HG02759 (cell line): ENCODE data around the gene BGN.

Source experiments
- ATAC-seq: cut with Tn5 transposase; IDR thresholded peaks from one replicate; pipeline ENCODE4 v1.9.1; 2021; ENCODE audit warnings: mild to moderate bottlenecking, moderate library complexity; ENCODE audit not compliant: unreplicated experiment

The BGN gene

DNA sequence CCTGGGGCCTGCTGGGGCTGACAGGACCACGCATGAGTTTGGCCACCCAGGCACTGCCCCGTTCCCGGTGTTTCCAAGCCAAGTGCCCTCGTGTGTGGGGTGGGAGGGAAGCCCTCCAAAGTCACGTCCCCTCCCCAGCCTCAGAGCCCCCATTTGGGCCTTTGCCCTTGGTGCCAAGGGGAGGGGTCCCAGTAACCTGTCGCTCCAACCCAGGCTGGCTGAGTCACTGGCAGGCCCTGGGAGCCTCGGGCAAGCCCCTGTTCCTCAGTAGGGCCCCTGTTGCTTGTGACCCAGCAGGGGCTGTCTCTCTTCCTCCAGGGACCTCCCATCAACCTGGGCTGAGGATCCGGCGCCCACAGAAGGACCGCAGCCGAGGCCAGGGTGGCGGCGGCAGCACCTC, 13.7 kb upstream of the BGN start:
- no peak for ATAC-seq

DNA sequence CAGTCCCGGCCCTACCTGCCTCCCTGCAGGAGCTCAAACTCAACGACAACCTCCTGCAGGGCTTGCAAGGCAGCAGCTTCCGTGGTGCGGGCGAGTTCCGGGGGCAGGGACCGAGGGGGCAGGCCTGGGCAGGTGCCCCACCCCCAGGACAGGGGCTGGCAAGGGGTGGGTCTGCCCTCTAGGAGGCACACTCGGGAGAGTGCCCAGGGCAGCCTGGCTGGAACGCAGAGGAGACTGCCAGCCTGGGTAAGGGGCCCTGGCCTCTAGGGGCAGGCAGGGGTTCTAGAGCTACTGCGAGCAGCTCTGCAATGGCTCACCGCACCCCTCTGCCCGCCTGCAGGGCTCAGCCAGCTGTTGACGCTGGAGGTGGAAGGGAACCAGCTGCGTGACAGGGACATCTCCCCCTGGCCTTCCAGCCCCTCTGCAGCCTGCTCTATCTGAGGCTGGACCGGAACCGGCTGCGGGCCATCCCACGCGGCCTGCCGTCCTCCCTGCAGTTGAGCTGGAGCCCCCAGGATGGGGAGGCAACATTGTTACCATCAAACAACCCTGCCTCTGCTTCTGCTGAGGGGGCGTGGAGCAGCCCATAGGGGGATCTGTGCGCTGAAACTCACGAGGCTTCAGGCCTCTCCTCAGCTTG, 12.3 kb upstream of the BGN start:
- no peak for ATAC-seq

DNA sequence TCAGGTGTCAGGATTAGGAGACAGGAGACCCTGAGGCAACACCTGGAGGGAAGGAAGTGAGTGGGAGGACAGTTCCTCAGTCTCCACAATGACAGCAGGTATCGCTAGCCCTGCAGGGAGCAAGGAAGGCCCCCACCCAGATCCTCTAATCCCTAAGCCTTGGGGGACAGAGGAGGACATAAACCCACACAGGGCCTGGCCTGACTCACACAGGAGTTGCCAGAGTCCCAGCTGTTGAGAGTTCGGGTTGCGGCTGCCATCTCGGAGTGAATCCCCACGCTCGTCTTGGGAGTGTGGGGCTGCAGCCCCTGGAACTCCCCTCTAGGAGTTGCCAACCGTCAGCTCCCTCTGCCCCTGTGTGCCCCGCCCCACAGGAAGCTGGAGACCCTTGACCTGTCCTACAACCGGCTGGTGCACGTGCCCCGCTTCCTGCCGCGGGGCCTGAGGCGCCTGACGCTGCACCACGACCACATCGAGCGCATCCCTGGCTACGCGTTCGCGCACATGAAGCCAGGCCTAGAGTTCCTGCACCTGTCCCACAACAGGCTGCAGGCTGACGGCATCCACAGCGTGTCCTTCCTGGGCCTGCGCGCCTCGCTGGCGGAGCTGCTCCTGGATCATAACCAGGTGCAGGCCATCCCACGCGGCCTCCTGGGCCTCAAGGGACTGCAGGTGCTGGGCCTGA, 9.2 kb upstream of the BGN start:
- ATAC-seq = no peak

DNA sequence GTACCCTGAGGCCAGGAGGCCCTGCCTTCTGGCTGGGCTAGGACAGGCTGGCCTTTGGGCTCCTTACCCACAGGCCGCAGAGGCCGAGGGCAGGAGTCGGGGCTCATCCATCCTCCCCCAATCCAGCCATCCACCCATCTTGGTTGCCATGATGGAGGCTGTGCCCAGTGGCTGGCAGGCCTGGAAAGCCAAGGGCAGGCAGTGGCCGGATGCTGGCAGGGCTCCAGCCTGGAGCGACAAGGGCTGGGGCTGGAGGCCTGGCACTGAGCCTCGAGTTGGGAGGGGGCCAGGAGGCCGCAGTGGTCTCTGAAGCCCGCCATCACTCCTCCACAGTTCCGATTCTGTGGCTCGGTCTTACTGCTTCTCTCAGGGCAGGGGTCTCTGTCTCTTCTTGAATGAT, 8.6 kb upstream of the BGN start:
- ATAC-seq = no peak

DNA sequence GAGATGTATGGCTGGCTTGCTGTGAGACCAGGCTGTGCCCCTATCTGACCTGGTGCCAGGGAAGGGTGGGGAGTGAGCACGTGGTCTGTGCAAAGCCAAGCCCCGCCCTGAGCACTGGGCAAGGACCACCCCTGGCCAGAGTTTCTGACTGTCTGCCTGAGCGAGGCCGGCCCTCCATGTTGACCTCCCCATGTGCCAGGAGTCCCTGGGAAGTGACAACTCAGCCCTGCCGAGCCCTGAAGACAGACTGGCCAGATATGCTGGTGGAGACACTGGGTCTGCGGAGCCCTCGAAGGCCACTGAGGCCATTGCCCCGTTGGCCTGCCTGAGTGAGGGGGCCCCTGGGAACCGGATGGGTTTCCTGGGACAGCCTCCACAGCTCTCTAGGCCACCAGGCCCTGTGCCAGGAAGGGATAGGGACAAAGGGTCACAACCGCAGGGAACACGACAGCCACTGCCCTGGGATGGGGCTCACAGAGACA, 7.1 kb upstream of the BGN start:
- ATAC-seq = no peak

DNA sequence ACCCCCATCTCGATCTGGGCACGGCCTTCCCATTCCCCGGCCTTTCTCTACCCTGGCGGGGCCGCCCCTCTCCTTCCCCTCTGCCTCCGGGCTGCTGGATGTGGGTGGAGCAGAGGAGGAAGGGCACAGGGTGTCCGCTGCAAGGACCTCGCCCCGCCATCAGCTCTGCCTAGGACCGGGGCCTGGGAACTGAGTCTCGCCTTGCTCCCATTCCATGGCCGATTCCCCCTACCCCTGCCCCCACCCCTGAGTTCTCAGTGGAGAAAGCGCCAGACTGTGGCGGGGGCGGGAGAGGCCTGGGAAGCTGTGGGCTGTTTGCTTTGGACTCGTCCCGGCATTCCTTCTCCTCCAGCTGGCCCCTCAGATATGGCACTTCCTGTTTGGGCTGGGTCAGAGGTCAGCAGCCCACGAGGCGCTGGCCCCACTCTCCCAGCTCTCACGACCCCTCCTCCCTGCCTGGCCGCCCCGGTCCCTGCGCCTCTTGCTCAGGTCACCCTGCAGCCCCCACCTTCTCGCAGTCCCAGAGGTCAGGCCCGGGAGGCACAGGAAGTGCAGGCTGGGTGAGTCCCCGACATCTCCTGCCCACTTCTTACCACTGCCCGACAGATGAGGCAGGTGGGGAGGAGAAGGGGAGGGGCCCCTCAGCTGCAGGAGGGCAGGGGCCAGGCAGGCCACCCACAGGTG, 6.4 kb upstream of the BGN start:
- ATAC-seq = no peak

DNA sequence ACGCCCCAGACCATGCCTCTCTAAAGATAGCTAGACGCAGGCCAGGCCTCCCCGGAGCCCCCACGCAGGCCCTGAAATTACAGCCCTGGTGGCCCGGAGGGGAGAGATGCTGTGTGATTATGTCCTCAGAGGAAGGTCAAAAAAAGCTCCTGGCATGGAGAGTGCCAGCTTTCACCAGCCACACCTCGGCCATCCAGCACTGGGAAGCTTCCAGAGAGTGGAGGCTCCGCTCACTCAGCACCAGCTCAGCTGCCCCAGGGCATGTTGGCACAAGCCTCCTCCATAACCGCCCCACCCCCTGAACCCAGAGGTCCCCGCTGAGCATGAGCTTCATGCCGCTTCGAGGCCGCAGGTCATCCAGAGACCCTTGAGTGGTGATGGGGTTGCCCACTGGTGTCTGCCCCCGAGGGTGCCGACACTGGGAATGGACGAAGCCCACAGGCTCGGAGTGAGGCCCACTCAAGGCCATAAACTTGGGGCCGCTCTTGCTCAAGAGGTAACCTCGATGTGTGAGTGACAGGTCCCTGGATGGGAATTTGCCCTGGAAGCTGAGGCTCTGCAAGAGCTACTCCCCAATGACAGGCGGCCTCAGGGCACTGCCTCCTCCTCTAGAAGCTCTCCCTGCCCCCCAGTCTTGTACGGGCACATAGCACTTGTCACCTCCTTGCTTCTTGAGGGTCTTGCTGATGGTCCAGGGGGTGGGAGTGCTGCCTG, 4.4 kb upstream of the BGN start:
- ATAC-seq = no peak

DNA sequence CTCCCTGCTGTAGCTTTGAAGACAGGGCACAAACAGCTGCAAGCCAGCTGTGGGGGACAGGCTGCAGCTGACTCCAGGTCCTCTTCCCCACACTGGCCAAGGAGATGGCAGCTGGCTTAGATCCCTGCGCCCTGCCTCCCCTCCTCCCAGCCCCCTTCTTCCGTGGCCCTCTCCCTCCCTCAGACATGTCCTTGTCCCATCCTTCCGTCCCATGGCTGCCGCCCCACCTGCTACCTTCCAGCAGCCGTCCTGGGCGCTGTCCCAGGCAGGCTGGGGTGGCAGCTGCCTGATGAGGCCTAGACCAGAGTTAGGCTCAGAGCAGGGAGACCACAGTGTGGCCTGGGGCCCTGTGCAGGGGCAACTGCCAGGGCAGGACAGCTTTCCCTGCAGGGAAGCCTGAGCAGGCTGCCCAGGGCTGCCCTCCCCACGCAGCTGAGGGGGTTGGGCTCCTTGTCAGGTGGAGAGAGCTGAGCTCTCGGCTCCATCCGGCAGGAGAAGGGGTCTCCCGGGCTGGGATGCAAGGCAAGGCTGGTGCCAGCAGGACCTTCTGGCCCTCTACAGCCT, 3.3 kb upstream of the BGN start:
- ATAC-seq = no peak

DNA sequence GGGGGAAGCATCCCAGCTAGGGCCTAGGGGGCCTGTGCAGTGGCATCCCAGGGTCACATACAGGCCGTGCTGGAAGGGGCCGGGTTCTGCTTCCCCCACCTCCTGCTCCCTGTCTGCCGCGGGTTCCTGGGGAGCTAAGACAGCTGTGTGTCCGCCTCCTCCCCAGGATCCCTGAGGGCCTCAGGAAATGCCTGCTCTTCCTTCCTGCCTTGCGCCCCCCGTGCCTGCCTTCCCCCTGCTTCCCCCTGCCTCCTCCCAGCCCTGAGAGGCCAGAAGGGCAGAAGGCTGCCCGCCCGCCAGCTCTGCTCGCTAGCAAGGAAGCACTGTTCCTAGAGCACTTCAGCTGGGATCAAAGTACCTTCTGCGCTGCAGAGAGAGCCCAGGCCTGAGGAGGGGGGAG, 2.9 kb upstream of the BGN start:
- ATAC-seq = no peak

DNA sequence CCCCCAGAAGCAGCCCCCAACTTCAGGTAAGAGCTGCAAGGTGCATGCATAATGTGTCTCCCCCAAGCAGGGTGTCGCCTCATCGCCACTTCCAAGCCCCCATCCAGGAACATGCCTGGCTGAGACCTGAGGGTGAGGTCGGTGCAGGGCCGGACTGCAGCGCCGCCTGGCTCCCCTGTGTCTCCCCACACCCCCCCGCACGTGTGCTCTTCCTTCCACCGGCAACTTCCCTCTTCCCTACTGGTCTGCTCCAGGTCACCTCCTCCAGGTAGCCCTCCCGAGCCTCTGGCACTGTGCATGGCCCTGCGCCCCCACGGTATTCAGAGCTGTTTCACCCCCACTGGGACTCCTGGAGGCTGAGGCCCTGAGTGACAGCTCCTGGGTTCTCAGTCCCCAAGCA, 2.2 kb upstream of the BGN start:
- no peak for ATAC-seq

DNA sequence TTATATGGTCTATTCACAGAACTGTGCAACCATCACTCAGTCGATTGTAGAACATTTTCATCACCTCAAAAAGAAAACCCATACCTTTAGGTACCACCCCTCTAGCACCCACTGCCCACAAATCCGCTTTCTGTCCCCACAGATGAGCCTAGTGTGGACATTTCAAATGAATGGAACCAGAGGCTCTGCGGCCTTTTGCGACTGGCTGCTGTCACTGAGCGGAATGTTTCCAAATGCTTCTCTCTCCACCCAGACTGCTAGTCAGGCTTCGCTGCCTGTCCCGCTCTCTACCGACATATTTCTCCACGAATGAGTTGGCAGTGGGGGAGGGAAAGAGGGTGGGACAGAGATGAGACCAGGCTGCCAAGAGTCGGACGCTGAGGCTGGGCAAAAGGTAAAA, 1.7 kb upstream of the BGN start:
- no peak for ATAC-seq

DNA sequence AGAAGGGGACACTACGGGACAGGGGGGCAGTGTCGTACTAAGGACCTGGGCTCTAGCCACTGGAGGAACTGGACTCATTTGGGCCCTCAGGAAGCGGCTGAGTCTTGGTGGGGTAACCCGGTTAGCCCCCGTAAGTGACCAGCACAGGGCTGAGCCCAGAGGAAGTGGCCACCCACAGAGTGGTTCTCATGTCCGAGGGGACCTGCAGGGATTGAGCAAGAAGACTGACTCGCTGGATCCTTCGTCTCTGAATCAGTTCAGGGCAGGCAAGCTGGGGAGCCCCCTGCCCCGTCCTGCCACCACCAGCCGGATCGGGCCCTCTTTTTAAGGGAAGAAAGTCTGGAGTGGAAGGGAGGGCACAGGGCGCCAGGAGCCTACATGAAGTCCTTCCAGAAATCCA, 719 bp upstream of the BGN start:
- no peak for ATAC-seq

DNA sequence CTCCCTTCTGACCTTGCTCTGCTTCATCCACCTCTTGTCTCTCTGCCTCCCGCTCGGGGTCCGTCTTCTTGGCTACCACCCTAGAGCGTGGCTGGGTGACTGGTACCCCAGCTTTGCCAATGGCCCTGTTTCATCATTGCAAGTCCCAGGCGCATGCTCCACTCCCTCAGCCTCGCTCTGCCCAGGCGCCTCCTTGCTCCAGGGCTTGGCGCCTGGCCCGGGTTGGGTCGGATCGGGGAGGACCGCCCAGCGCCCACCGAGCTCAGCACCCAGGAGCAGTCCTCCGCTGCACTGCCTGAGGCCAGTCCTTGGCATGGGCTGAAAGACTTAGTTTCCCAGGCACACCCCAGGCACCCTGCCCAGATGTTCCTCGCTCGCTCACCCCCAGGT, 577 bp downstream of the BGN start:
- ATAC-seq = no peak

DNA sequence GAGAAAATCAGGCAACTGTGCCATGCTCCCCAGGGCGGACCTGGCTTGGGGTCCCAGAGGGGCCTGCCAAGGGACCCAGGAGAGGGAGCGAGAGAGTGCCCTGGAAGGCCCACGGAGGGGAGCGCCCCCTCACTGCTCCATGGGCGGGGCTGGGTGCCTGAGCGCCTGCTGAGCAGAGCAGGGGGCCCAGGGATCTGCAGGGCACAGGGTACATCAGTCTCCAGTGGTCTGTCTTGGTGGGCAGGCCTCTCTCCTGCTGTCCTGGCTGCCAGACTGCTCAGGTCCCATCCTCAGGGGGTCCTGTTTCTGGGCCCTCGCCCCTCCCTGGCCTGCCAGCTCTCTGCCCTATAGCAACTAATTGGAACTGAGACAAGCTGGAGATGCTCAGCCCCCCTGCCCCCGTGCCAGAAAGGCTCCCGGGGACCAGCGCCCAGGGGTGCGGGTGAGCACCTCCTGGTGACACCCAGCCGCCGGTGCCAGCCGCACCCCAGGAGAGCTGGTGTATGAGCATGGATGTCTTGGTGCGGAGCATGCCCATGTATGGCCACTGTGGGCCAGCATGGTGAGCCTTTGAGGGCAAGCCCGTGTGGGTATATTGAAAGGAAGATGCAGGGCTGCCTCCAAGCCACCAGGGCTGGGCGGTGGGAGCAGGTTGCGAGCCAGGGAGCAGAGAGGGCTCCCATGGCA, 1.3 kb downstream of the BGN start:
- ATAC-seq = no peak

DNA sequence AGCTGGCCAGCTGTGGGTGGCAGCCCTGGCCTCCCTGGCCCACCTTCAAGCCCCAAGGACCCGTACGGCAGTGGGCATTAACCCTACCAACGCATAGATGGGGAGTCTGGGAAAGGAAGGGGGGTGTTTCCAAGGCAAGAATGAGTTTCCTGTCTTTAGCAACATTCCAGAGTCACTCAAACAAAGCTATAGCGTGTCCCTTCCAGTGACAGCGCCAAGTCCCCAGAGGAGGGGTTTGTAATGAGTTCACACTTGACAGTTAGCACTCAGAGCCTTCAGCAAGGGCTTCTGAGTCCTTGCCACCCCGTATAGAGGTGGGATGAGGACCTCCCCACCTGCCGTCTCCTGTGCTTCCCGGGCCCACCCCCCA, 1.8 kb downstream of the BGN start:
- ATAC-seq = no peak

DNA sequence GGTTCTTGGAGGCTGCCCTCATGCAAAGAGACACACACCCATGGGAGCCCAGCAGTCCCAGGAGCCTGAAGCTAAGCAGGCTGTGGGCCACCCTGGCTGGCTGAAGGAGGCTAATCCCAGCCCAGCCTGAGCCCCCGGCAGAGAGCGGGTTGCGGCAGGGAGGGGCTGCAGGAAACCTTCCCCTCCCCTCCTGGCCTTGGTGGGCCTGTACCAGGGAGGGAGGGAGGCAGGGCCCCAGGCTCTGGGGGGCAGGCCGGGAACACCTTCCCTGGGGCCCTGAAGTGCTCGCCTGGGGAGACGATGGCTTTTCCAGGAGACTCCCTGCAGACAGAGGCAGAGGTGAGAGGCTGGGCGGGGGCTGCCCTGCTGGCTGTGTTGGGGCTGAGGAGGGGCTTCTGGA, 3.7 kb downstream of the BGN start:
- ATAC-seq = no peak

DNA sequence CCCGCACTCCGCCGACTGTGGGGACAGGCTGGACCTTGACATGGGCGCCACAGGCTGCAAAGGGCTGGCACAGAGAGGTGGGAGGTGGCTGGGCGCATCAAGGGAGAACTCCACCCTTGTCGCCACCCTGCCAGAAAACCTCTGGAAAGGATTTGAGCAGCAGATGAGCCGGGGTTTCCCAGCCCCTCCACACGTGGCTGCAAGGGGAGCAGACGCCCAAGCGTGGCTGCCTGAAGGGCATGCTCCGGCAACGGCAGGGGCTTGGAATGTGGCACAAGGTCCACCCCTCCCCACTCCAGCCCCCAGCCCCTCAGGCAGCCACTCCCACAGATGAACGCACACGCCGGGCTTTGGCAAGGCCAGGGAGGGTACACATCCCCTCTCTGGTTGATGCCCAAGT, 4.6 kb downstream of the BGN start:
- no peak for ATAC-seq

DNA sequence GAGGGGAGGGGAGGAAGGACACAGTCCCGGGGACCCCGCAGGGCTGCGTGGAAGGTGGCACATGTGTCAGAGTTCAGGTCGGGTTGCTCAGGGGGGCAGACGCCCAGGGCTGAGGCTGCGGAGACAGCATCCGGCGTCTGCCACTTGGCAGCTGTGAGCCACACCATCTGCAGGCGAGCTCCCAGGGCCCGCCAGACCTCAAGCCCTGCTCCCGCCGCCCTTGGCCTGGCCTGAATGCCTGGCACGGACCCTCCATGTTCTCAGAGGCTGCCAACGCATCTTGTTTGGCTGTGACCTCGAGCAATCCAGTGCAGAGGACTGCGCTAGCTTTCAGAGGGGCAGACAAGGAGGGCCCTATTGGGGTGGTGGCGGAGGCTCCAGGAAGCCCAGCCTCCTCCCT, 5.1 kb downstream of the BGN start:
- no peak for ATAC-seq

DNA sequence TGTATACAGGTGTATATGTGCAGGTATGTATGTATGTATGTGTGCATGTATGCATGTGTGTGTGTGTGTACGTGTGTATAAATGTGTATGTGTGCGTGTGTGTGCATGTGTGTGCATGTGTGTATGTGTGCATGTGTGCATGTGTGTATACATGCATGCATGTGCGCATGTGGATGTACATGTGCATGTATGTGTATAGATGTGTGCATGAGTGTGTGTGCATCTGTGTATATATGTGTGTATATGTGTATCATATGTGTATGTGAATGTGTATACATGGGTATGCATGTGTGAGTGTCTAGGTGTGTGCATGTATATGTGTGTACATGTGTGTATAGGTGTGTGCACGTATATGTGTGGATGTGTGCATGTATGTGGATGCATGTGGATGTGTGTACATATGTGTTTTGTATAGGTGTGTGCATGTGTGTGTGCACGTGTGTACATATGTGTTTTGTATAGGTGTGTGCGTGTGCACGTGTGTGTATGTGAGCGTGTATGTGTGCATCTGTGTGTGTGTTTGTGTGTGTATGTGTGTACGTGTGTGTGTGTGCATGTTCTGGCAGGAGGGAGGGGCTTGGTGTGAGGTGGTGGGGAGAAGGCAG, 6.0 kb downstream of the BGN start:
- ATAC-seq = no peak

DNA sequence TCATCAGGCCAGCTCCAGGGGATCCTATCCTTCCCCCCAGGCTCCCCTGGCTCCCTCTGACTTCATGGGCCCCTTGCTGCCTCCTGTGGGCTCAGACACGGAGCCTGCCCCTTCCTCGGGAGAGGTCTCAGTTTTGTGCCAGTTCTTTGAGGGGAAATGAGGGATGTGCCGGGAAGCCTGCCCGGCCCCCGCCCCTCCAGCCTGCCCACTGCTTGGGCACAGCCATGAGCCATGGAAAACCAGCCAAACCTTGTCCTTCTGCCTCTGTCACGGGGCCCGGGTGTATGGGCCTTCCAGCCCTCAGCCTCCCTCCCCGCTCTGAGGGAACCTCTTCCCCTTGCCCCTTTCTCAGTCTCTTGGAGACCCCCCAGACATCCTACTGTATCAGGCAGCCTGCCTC, 6.8 kb downstream of the BGN start:
- no peak for ATAC-seq

DNA sequence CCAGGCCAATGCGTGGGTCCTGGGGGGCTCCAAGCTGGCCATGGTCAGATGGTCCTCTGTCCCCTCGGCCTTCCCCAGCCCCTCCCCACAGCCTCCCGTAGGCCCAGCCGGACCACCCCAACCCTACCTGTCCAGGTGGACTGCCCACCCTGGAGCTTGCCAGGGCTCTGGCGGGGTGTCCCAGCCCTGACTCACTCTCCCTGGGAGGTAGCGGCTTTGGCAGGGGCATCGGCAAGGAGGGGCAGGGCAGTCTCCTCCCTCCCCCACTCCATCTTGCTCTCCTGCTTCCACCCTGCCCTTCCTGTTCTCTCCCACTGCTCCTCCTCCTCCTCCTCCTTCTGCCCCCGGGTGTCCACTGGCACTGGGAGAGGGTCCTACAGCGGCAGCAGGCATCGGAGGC, 7.4 kb downstream of the BGN start:
- no peak for ATAC-seq
